GM21367 (cell line): Measurements from ENCODE around the gene DDN.

Experiments
- ATAC-seq: cut with Tn5 transposase; IDR thresholded peaks from one replicate; pipeline ENCODE4 v1.9.1; 2021; ENCODE audit not compliant: unreplicated experiment

Gene DDN

GRCh38 chr12:48985475-48985897, 13.7 kb downstream of the DDN start:
- no peak for ATAC-seq

DNA sequence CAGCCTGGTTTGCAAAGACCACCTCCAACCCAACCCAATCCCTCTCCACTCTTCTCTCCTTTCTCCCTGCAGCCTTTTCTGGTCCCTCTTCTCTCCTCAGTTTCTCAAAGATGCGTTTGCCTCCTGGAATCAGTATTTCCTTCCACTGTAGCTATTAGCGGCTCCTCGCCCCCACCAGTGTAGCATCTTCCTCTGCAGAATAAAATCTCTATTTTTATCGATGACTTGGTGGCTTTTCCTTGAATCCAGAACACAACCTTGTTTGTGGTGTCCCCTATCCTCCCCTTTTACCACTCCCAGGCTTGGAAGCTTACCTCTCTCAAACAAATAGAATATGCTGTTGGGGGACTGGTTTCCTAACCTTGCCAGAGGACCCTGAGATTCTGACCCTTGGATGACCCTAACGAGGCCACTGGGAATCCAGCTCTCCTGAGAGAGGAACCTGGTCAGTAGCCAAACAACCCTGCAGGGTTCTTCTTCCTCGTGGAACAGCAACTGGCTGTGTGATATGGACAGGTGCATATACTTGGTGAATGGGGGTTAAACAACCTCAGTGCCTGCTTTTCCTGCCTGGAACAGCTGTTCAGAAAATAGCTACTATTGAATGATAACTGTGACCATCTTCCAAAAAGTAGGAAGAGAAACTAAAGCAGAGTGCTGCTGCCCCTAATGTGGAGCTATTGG, 16.6 kb downstream of the DDN start:
- no peak for ATAC-seq

DNA sequence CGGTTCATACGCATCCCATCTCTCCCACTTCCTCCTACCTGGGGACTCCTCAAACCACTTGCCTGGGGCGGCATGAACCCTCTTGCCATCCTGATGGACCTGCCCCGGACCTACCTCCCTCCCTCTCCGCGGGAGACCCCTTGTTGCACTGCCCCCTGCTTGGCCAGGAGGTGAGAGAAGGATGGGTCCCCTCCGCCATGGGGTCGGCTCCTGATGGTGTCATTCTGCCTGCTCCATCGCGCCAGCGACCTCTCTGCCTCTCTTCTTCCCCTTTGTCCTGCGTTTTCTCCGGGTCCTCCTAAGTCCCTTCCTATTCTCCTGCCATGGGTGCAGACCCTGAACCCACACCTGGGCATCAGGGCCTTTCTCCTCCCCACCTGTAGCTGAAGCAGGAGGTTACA, 17.4 kb downstream of the DDN start:
- ATAC-seq = no peak

DNA sequence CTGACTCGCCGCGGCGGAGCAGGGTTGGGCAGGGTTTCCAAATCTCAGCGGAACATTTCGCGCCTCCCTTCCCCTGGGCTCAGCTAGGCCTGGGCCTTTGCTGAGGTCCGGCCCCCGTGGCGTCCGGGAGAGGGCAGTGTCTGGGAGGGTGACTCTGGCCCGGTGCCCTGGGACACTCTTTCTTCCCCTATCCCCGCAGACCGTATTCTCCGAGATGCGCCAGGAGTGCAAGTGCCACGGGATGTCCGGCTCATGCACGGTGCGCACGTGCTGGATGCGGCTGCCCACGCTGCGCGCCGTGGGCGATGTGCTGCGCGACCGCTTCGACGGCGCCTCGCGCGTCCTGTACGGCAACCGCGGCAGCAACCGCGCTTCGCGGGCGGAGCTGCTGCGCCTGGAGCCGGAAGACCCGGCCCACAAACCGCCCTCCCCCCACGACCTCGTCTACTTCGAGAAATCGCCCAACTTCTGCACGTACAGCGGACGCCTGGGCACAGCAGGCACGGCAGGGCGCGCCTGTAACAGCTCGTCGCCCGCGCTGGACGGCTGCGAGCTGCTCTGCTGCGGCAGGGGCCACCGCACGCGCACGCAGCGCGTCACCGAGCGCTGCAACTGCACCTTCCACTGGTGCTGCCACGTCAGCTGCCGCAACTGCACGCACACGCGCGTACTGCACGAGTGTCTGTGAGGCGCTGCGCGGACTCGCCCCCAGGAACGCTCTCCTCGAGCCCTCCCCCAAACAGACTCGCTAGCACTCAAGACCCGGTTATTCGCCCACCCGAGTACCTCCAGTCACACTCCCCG, 18.0 kb downstream of the DDN start:
- no peak for ATAC-seq

DNA sequence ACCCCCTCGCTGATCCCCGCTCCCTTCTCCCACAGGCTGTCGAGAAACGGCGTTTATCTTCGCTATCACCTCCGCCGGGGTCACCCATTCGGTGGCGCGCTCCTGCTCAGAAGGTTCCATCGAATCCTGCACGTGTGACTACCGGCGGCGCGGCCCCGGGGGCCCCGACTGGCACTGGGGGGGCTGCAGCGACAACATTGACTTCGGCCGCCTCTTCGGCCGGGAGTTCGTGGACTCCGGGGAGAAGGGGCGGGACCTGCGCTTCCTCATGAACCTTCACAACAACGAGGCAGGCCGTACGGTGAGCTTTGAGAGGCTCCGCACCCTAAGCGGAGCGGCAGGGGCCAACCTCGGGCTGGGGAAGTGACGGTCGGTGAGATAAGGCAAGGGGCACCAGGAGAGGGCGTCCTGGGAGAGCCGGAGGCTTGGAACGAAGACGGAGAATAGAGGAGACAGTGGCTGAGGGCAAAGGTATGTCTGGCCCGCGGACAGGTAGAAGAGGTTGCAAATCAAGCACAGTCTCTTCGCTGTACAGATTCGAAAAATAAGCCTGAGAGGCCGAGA, 18.7 kb downstream of the DDN start:
- ATAC-seq = no peak

DNA sequence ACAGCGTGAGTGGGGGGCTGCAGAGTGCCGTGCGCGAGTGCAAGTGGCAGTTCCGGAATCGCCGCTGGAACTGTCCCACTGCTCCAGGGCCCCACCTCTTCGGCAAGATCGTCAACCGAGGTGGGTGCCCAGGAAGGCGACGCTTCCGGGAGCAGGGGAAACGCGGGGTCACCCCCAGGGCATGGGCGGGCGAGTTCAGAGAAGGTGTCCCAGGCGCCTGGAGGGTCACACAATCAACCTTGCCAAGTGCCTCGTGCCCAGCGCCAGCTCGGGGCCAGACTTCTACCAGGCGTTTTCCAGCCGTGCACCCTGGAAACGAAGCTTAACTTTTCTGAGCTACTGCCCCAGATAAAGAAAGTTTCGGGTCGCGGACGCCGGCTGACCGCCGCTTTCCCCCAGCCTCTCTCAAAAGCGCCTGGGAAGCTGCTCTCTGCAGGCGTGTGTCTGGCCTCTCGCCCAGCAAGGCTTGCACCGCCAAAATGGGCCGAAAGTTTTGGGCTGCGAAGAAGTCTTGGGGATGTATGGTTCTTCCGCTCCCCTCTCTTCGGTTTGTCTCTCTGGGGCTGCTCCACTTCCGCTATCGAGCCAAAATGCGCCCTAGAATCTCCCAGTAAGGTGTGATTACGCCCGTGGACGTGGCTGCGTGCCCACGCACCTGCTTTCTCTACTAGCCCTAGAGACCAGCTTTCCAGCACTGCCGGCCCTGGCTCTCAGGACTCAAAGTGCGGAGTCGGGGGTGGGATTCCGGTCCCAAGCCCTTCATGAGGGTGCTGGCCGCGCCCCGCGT, 19.4 kb downstream of the DDN start:
- ATAC-seq = no peak

DNA sequence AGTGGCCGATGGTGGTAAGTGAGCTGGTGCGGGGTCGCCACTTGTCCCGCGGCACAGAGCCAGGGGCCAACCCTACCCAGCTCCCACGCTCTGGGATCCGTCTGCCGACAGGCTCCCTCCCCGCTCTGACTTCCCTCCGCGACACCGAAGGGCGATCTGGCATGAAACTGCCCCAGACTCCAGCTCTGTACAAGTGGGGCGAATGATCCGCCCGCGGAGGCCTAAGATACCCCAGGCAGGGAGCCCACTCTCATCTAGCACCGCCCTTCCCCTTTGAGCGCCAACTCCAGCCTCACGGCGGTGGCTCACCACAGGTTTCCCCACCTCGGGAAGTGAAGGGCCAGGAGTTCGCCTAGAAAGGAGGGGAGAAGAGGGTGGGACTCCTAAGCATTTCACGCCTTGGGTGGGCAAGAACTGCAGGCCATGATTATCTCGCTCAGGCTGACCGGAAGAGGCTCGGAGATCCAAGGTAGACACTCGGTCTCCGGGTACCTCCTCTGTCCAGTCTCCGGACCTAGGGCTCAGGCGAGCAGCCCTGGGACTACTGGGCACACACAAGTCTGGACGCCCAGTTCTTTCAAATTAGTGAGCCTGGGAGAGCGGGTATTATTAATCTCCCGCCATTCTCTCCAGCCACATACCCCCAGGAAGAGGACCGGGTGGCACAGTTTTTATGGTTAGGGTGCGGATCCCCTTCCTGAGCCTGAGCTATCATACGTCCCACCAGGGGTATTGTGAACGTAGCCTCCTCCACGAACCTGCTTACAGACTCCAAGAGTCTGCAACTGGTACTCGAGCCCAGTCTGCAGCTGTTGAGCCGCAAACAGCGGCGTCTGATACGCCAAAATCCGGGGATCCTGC, 20.2 kb downstream of the DDN start:
- ATAC-seq = no peak

- ATAC-seq = no peak
Observed at GRCh38 chr12:48978291-48978740, 20.9 kb downstream of the DDN start, which contains the start of gene WNT1. Gene WNT1 (plus strand): TSS chr12:48978322. CDS start chr12:48978651, 329 bp downstream.

DNA sequence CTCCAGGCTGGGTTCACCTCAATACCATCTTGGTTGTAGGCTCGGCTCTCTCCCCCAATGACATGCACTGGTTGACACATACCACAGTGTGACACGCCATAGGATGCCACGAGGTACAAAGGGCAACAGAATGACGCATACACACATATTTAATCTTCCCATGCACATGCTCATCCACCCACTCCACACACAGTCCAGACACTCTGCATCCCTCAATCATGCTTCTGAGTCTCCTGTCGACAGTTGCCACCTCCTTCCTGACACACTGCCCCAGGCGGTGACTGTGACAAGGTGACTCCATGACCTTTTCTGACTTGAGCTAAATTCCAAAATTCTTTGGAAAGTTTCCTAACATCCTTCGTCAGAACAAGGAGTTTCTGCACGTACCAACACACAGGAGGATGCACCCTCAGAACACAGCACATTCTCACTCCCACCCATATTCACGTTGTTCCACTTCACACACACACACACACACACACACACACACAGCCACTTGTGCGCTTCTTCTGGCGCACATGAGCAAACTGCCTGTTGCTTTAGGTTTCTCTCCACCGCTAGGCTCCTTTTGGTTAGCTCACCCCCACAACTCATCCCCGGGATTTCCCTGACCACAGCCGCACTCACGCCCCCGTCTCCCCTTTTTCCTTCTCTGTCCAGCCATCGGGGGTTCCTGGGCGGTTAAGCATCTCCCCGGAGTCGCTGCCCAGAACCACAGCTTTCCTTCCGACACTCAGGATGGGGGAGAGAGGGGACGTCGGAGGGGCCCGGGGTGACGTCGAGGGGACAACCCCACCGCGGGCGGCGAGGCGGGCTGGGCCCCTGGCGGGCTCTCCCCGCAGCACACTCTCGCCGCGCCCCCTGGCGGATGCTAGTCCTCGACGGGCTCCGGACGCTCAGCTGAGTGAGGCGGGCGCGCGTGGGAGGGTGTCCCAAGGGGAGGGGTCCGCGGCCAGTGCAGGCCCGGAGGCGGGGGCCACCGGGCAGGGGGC, 21.6 kb downstream of the DDN start:
- no peak for ATAC-seq

GRCh38 chr12:48973941-48974673, 25.1 kb downstream of the DDN start:
- no peak for ATAC-seq

DNA sequence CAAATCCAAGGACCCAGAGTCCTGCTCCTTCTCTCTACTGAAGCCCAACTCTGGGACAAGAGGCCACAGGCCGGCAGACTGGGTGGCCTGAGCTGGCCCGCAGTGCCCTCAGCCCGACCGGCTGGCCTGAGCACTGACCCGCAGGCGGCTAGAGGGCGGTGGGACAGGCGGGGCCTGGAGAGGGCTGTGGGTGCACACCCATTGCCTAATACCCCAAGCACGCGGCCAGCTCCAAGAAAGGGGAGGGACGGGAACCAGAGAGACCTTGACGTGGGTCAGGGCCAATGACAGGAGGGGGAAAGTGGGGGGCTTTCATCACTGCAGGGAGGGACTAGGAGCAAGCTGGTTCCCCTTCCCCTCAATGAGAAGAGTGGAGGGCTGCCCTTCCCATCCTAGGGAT, 25.6 kb downstream of the DDN start:
- no peak for ATAC-seq

DNA sequence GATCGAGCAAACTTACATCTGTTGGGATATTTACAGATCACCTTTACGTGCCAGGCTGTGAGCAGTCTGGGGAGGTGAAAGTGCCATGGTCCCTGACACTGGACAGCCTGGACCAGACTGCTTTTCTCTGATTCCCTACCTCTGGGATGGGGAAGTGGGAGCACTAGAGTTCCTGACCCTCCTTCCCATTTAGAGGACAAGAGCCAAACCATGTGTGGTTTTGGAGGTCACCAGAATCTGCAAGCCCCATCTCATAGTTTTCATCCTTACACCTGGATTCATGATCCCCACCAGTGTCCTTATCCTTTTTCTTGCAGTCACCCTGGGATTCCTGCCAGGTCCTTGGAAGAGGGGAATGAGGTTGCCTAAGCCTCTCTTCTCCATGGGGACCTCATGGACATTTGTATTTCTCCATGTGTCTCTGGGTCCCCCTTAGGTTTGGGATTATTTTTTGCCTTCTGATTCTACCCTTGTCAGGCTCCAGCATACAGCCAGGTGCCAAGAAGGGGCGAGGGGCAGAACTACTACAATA, 26.2 kb downstream of the DDN start:
- ATAC-seq = no peak

- no peak for ATAC-seq
Observed at GRCh38 chr12:48972213-48972951, 26.8 kb downstream of the DDN start.

- no peak for ATAC-seq
Observed at GRCh38 chr12:48970702-48971334, 28.4 kb downstream of the DDN start.

- no peak for ATAC-seq
Observed at GRCh38 chr12:48969833-48970701, 29.1 kb downstream of the DDN start.

DNA sequence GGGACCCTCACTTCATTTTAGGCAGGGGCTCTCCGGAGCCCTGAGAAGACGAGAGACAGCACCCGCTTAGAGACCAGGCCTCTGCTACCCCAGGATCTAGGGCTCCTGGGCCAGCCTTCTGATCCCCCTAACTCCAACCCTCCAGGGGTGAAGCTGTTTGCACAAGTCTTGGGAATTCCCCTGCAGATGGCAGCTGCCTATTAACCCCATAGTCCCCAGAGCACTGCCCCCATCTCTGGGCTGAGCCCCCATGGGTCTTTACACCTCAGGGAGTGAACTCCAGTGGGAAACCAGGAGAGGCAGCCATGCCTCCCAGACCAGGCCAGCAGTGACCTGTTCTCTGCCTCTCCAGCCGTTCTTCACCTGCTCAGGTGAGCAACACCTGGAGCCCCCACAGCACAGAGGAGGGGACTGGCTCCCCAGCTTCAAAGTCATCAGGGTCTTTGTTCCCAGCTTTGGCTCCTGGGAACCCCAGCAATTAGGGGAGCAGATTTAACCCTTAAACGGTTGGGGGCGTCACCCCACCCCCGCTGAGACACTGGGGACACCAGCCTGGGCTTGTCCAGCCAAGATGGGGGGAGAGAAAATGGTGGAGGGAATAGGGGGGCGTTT, 29.9 kb downstream of the DDN start:
- ATAC-seq = no peak
